Stimulated activated naive CD8-positive, alpha-beta T cell treated with anti-CD3 and anti-CD28 coated beads, Interleukin-15, Interleukin-2, amounts not matched to agents 100 U/mL and 50 U/mL, for 24 hours (primary cell): ENCODE results near the gene ADGRG6.

Source experiments
- ATAC-seq: fragments of 150-1000 bp; cut with Tn5 transposase; one replicate; pipeline ENCODE4 v1.10.0; 2021
- DNase-seq: peaks from one replicate; pipeline ENCODE4 v3.0.0; 2021

ADGRG6 gene

DNA sequence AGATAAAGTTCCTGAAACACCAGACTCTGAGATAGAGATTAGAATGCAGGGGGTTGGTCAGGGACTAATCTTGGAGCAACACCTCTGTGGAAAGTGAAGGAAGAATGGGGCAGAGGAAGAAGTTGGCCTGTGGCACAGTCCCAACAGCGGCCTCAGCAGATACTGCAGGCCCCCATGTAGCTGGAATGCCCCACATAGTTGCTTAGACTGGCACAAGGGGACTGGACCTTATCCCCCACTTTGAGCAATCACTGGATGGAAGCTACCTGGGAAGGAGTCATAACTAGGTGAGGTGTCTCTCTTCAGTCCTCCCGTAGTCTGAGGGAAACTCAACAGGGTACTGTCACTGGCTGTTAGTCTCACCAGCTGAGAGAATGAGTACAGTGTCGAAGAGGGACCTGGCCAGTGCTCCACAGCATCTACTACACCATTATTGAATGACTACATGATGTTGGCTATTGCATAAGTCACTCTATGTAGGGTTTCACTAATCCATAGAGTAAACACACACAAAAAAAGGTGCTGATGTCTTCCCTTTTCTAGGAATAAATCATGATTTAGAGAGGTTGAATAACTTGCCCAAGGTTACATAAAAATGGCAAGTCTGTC is 47.5 kb downstream of the ADGRG6 start:
- DNase-seq (no peak), ATAC-seq (no peak)

DNA sequence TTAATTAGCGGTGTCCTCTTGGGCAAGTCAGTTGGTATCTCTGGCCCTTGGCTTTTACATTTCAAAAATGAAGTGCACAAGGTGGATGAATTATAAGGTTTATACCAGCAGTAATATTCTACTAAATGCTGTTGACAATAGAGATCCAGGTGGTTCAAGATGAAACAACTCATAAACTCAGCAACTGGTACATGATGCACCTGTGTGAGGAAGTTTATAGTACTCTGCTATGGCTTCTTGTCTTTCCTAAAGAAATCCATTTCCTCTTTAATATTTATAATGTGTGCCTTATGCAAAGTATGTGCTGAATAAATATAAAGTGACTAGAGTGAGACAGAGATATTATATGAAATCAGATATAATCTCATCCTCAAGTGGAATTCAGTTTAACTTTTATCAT is 48.5 kb downstream of the ADGRG6 start:
- DNase-seq, result no peak
- no peak for ATAC-seq

GRCh38 chr6:142353690-142354089 is 51.9 kb downstream of the ADGRG6 start:
- DNase-seq, result no peak
- no peak for ATAC-seq

- ATAC-seq (no peak), DNase-seq (no peak)
Observed at GRCh38 chr6:142354650-142355049, 52.8 kb downstream of the ADGRG6 start.

- ATAC-seq (peak; percentile 76), DNase-seq (peak; percentile 42)
Observed at GRCh38 chr6:142355520-142356174, 53.8 kb downstream of the ADGRG6 start.

DNA sequence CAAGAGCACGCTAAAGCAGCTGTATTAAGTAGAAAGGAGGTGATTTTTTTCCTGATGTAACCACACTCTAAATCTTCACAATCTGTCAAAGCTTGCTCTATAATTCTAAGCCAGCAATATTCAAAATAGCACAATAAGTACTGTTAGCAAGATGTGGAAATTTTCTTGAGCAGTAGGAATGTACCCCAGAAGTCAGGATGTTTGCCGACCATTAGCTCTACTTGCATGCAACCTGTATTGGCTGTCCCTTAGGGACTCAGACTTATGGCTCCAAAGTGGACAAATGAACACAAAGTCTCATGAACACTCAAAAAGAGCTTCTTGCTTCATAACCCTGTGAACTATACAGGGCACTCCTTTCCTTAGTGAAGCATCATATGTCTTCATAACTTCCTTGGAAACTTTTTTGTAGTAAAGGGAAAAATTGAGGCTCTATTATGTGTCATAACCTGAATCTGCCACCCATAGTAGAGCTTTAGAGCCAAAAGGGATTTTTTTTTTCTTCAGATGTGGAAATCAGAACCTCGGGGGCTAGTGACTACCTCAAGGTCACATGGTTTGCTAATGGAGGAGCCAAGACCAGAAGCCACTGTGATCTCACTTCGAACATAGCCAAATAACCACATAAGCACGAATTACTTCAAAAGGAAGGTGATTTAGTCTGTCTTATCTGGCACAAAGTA is 54.5 kb downstream of the ADGRG6 start:
- DNase-seq (no peak), ATAC-seq (peak; percentile 88)

DNA sequence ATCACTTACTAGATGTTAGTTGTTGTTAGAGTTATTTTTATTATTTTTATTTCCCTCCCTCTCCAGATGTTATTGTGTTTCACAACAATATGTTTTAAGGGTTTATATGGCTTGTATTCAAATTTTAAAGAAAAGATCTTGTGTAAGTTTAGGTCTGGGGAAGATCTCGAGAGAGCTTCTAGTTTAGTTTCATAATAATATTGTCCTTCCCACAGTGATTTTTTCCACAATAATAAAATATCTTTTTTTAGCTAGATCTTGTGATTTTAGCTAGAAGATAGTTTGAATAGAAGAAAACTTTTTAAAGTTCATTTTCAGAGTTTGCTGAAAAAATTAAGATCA is 55.0 kb downstream of the ADGRG6 start:
- ATAC-seq, result no peak

DNA sequence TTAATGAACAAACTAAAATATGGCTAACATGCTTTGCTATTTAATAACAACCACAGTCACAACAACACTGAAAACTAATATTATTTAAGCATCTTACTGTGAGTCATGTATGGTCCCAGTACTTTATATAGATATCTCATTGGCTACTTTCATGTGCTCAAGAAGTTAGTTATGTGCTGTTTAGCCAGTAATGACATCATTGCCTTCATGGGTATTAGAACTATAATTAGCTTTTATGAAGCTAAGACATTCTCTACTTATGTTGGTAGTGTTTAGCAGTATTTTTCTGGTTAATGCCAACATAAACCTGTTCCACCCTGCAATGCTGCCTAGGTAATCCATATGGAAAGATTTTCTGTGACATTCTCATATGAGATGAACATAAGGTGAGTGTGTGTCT is 56.1 kb downstream of the ADGRG6 start:
- ATAC-seq (no peak), DNase-seq (no peak)

More for the DNA sequence above, 55.0 kb downstream of the ADGRG6 start:
- no peak for DNase-seq

DNA sequence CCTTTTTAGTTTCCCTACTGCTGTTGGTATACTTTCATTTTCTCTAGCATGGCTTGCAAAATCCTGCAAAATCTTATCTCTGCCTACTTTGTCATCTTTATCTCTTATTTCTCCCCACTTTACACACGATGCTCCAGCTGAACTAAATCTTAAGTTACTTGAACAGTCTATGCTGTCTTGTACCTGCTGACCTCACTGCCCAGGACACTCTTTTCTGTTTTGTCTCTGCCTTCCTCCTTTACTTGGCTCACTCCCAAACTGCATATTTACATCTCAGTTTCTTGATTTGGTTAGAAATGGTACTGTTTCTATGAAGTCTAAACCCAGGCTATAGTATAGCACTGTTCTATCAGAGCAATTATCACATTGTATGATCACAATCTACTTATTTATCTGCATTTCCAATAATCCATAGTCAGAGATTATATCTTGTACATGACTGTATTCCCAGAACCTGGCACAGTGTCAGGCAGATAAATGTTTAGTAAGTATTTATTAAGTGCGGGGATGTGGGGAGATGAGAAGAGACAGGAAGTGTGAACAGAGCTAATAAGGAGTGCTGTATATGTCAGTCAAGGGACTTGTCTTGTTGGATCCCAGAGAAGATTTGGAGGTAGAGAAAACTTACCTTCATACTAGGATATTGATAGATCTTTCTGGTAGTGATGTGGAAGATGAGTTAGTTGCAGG is 57.6 kb downstream of the ADGRG6 start:
- no peak for ATAC-seq
- no peak for DNase-seq

DNA sequence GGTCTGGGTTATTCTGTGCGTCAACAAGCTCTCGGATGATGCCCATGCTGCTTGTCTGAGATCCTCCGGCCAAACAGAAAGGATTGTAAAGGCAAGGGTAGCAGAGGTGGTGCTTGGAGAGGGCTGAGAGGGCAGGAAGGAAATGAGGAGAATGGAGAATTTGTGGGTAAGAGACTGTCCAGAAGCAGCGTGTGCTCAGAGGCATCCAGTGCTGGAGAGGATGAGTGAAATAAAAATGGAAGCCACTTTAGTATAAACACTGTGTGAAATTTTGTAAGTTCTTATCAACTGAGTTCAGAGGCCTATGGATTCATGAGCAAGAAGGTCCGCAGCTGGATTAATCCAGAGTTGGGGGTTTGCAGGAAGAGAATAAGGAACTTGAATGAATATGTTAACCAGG is 59.5 kb downstream of the ADGRG6 start:
- no peak for ATAC-seq
- DNase-seq, result no peak

GRCh38 chr6:142361779-142362750 is 60.3 kb downstream of the ADGRG6 start:
- DNase-seq, result no peak
- ATAC-seq, result no peak

DNA sequence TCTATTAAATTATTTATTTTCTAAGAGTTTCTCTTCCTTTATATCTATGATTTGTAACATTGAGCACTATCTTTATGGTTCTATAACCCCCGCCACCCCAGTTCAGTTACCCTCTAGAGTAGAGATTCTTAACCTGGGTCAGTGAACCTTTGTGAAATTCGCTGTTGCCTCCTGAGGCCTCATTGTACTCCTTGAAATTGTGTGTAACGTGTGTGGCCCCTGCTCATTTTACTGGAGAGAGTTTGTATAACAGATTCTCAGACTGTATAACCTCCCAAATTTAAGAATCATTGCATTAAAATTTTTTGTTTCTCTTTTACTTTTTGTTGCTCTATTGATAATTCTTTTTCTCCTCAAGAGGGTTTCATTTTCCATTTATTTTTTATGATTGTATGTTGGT is 65.3 kb downstream of the ADGRG6 start:
- ATAC-seq (no peak), DNase-seq (no peak)

- DNase-seq (no peak), ATAC-seq (no peak)
Observed at GRCh38 chr6:142367501-142368018, 65.8 kb downstream of the ADGRG6 start.

DNA sequence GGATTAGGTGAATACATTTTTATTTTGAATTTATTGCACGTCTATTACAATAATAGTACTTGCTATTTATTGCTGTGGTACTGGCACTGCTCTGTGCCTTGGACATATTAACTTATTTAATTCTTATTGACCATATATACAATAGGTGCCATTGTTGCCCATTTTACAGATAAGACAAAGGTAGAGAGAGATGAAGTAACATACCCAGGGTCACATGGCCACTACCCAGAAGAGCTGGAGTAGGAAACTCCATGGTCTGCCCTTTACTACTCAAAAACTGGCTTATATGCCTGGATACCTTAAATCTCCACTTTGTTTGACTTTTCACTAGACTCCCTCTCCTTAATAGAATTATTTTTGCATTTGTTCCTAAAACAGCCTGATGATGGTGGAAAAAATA is 67.5 kb downstream of the ADGRG6 start:
- DNase-seq, result no peak
- ATAC-seq, result no peak

- no peak for DNase-seq
- no peak for ATAC-seq
Observed at GRCh38 chr6:142372348-142372747, 70.5 kb downstream of the ADGRG6 start.

- ATAC-seq, result no peak
- no peak for DNase-seq
Observed at GRCh38 chr6:142373268-142374090, 71.7 kb downstream of the ADGRG6 start.

DNA sequence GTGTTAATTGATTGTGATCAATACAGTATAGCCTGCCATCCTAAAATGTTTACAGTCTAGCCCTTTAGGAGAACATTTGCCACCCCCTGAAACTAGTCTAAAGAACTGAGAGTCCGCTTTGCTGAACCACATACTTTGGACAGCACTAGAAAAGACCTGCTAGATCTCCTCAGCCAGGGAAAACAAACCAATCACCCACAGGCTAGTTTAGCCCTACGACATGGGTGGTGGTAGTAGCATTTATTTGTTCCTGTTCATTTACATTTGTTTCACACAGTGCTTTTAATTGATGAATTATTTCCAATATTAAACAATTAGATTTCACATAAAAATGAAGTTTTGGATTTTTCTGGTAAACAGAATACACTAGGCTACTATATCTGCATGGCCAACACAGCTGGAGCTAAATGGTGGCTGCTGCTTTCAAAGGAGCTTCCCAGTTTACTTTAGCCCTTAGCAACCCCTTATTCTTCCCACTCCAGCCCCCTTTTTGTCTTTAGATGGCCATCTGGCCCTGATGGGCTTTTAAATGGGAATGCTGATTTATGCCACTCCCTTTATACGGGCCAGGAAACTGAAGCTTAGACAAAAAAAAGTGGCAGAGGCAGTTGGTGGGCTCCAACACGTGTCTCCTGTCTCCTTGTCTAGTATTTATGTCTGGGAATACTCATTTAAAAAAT is 72.4 kb downstream of the ADGRG6 start:
- ATAC-seq, result no peak
- no peak for DNase-seq

- no peak for ATAC-seq
- no peak for DNase-seq
Observed at GRCh38 chr6:142374965-142375733, 73.3 kb downstream of the ADGRG6 start.

- DNase-seq (no peak), ATAC-seq (no peak)
Observed at GRCh38 chr6:142376115-142376514, 74.3 kb downstream of the ADGRG6 start.
